GM18858 (cell line): ENCODE results near the gene FHIT.
"Not testable (repeated sequence)": the region's sequence is repeated elsewhere in the genome, so short reads cannot be mapped to it uniquely, and the experiment has no call there.

Experiments
- ATAC-seq: cut with Tn5 transposase; IDR thresholded peaks from one replicate; pipeline ENCODE4 v1.9.1; 2021; ENCODE audit not compliant: unreplicated experiment

Gene FHIT

GRCh38 chr3:60585918-60586317, 665.3 kb downstream of the FHIT start:
- ATAC-seq = no peak

- ATAC-seq = no peak
Observed at GRCh38 chr3:60584250-60584649, 667.0 kb downstream of the FHIT start.

DNA sequence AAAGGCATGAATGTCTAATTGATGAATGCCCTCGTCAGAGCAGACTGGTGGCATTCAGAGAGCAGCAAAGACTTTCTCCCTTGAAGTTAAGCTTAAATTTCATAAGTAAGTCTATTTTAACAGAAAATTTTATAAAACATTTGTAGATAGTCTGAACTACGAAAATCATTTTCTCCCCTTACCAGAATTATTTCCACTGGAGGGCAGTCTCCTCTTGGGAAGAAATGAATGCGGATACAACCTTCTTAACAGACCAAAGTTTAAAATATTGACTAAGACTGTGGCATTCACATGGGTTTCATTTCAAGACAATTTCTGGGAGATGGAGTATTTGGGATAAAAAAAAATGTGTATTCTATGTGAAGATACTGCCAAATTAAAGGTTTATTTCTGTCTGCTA, 669.0 kb downstream of the FHIT start:
- no peak for ATAC-seq

- no peak for ATAC-seq
Observed at GRCh38 chr3:60580809-60581208, 670.4 kb downstream of the FHIT start.

DNA sequence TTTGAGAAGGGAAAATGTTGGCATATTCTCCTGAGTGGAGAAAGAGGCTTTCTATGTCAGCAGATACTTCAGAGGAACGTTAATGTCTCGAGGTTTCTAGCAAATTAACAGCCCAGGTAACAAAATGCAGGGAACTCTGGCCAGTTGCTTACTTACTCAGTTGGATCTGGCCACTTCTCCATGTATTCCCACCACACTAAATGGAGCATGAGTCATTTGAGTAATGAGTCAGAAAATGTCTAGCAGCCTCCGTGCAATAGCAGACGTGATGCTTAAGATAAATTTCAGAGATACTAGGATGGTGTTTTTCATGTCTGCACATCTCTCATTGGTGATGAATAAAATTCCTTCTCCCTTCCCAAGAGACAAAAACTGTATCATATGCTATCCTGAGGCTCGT, 671.5 kb downstream of the FHIT start:
- no peak for ATAC-seq

DNA sequence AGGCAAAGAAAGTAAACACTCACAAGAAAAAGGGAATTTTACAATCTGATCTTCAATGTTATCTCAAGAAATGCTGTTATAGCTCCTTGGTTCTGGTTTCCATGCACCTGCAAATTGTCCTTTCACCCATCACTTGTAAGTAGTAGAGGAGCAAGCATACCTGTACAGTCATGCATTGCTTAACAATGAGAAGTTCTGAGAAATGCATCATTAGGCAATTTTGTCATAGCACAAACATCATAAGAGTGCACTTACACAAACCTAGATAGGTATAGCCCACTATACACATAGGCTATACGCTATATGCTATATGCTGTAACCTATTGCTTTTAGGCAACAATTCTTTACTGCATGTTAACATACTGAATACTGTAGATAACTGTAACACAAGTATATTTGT, 672.3 kb downstream of the FHIT start:
- ATAC-seq = no peak

DNA sequence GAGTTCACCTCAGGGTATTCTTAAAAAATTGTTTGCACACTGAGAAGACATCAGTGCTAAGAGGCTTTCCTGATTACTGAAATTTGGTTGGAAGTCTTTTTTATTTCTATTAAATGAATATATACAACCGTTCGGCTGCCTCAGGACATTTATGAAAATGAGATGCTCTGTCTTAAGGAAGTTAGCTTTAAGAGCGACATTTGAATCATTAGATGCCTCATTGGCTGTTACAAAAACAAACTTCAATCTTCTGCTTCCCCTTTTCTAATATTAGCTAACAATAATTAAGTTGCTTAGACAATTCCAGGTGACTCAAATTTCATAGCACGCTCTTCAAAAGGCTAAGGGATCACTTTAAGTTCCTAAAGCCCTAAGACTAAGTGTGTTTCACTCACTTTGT, 673.7 kb downstream of the FHIT start:
- no peak for ATAC-seq

DNA sequence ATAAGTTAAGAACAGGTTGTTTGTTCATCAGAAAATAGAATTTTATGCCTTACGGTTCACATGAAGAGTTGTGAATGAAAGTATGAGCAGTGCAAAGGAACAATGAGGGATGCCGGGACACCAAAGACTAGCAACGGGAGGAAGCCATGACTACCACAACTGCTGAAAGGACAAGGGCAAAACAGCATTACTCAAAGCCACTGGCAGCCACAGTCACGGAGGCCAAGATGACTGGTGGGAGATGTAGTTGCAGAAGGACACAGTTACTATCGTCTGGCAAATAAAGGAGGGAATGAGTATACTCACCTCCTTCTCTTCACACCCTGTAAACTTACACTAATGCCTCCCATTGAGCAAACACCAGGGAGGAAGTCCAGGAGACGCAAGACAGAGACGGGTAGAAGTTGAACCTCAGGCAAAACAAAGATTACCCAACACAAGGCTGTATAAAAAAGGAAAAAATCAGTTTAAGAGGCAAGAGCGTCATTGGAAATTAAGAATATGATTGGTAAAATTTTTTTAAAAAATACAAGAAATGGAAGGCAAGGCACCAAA, 675.5 kb downstream of the FHIT start:
- no peak for ATAC-seq

DNA sequence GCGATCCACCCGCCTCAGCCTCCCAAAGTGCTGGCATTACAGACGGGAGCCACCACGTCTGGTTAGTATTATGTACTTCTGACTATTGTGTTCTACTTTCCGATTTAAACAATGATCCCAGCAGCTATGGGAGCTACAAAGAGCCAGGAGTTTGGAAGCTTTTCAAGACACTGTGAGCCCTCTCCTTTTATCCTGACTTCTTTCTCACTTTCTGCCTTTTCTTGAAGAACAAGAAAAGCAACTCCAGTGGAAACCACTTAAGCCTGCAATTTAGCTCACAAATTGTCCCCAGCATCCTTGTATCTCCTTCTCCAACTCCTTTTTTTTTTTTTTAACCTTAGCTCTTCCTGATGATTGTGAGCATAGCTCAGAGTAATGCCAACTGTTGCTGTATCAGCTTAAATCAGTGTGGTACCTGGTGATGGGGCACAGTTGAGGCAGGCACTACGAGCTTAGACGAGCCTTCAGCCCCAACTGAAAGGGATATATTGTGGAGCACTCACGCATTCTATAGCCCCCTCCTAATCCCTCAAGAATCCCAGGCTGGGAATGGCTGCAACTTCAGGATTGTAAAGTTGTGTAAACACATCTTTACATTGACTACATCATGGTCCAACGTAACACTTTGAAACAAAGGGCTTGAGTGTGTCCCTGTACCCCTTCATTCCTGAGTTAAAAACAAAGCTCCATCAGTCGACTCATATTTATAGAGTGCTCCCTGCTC, 677.0 kb downstream of the FHIT start:
- ATAC-seq = no peak

GRCh38 chr3:60573494-60573893, 677.8 kb downstream of the FHIT start:
- ATAC-seq = no peak

- ATAC-seq = no peak
Observed at GRCh38 chr3:60571511-60571910, 679.7 kb downstream of the FHIT start.

DNA sequence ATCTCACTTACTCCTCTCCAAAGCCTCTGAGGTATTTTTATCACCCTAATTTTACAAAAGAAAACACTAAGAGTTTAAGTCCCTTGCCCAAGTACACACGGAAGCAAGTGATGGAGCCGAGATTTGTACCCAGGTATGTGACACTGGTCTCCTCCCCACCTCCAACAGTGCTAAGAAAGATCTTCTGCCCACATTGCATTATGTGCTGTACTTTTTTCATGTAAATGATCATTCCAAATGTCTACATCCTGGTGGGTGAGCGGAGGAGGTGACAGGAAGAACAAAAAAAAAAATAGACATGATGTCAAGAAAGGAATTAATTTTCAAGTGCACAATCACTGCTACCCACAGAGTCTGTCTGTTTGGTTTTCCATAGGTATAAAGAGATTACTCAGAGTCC, 694.1 kb downstream of the FHIT start:
- ATAC-seq = no peak

DNA sequence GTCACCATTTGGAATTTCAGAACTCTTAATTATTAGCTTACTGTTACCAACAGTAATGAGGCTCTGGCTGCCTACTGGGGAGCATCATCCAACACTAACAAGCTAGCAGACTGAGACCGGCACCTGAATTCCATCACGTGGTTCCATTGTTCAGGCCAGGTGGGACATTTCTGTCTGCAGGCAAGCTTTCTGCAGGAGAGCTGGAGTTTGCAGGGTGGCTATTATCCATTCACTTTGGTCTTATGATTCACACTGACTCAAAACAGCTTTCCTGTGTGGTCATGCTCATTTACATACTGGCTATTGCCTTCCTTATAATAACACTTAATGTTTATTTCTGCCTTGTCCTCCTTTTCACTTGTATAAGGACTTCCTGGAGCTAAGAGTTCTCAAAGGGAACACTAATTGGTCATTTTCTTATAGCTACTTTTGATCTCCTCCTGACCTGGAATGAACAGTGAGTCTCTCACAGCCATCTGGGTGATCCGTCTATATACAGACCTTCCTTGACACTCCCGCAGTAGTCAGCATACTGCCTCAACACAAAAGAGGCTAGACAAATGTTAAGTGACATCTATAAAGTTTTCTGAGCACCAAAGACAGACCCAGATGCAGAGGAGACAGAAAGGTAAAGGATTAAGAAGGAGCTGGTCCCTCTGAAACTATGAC, 695.4 kb downstream of the FHIT start:
- peak; percentile 94 for ATAC-seq

- no peak for ATAC-seq
Observed at GRCh38 chr3:60553144-60553543, 698.1 kb downstream of the FHIT start.

GRCh38 chr3:60552581-60552980, 698.7 kb downstream of the FHIT start:
- no peak for ATAC-seq

GRCh38 chr3:60551455-60552209, 699.6 kb downstream of the FHIT start:
- ATAC-seq = no peak

DNA sequence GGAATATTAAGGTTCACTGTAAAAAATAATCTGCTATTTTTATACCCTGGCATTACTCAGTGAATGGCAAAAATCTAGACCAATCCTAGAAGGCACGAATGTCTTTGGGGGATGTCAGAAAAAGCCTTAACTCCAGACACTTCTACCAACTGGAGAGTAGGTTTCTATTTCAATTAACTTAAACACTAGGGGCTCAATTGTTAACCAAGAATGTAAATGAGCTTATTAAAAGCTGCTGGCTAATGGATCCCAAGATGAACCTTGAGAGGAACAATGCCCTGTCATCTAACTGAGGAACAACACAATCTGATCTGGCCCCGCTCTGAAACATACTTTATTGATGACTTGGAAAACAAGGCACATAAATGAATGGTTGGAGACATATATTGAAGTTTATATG, 701.4 kb downstream of the FHIT start:
- ATAC-seq = no peak

DNA sequence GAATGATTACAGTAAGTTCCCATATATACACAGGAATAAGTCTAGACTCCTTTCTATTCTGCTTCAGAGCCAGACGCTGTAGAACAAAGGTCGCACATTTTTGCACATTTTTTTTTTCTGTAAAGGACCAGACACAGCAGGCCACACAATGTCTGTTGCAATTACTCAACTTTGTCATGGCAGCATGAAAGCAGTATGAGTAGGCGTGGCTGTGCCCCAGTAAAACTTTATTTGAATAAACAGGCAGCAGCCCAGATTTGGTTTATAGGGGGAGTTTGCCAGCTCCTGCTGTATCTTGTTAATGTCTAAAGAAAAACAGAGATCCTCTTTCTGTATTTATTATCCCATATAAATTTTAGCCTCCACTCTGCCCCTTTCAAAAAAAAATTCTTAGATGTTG, 708.3 kb downstream of the FHIT start:
- ATAC-seq = no peak

DNA sequence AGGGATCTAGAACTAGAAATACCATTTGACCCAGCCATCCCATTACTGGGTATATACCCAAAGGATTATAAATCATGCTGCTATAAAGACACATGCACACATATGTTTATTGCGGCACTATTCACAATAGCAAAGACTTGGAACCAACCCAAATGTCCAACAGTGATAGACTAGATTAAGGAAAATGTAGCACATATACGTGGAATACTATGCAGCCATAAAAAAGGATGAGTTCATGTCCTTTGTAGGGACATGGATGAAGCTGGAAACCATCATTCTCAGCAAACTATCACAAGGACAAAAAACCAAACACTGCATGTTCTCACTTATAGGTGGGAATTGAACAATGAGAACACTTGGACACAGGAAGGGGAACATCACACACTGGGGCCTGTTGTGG, 711.9 kb downstream of the FHIT start:
- not testable (repeated sequence) for ATAC-seq

DNA sequence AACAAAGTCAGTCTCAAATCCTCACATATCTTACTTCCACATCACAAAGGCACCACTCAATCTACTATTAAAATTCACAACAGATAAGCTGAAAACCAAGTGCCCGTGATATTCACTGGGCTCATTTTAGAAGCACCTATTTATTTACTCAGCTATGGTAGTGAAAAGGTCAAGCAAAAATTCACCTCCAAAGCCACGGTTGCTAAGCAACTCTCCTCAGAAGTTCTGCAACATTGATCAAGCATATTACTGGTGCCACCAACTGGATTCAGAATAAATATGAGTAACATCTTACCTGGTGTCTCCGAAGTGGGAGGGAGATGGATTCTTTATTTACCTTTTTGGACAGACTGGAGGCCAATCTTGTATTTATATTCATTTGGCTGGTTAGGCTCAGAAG, 714.8 kb downstream of the FHIT start:
- ATAC-seq = peak; percentile 72

GRCh38 chr3:60531759-60532158, 719.5 kb downstream of the FHIT start:
- no peak for ATAC-seq

- no peak for ATAC-seq
Observed at GRCh38 chr3:60528651-60529050, 722.6 kb downstream of the FHIT start.
